Measurements from ENCODE around the gene UNC5B.

GRCh38 chr10:71344154-71344925, 132.0 kb downstream of the UNC5B start:
- TF ChIP-seq CTCF (IDR thresholded peaks at IDR 0.05) = no peak
- TF ChIP-seq EP300 (IDR thresholded peaks at IDR 0.05) = no peak

All from sigmoid colon (tissue), 4 donors.